Astrocyte of the spinal cord (primary cell): ENCODE data around the gene TEX11.
A peak's percentile ranks its signal among the peaks of the same experiment; 100 is the strongest.
"Not testable (repeated sequence)": the region's sequence is repeated elsewhere in the genome, so short reads cannot be mapped to it uniquely, and the experiment has no call there.

ENCODE experiments used
- DNase-seq: peaks from one replicate; pipeline ENCODE4 v3.0.0; 2011; ENCODE audit warnings: low read depth, low spot score
- H3K4me3 ChIP-seq: 2 replicates; pipeline ENCODE4 v1.5.1; 2011; ENCODE audit warnings: low read depth, mild to moderate bottlenecking, low read length, moderate library complexity
- in situ Hi-C: cut with HindIII; loops from 2 replicates; pipeline ENCODE4 v1.10.0; 2017; ENCODE audit warnings: low sequenced_read_pairs
- TF ChIP-seq, protein P1 (sequence below): IDR thresholded peaks from 2 replicates; pipeline ENCODE4 v1.5.1; 2012; ENCODE audit warnings: low read depth, mild to moderate bottlenecking, low read length, inconsistent platforms

The TEX11 gene

DNA sequence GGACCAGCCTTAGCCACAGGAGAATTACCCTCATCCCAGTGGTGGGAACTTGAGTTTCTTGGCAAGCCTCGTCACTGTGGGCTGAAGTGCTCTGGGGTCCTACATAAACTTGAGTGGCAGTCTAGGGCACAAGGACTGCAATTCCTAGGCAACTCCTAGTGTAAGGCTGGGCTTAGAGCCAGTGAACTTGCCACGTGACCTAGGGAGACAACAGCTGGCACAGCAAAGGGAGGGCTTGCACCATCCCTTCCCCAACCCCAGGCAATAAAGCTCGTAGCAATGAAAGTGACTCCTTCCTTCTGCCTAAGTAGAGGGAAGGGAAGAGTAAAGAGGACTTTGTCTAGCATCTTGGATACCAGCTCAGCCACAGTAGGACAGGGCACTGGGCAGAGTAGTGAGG, 81.8 kb downstream of the TEX11 start:
- no peak for DNase-seq
- in situ Hi-C loops: no loop called here
- no peak overlapping the region for H3K4me3 ChIP-seq
- TF ChIP-seq, protein P1, sequence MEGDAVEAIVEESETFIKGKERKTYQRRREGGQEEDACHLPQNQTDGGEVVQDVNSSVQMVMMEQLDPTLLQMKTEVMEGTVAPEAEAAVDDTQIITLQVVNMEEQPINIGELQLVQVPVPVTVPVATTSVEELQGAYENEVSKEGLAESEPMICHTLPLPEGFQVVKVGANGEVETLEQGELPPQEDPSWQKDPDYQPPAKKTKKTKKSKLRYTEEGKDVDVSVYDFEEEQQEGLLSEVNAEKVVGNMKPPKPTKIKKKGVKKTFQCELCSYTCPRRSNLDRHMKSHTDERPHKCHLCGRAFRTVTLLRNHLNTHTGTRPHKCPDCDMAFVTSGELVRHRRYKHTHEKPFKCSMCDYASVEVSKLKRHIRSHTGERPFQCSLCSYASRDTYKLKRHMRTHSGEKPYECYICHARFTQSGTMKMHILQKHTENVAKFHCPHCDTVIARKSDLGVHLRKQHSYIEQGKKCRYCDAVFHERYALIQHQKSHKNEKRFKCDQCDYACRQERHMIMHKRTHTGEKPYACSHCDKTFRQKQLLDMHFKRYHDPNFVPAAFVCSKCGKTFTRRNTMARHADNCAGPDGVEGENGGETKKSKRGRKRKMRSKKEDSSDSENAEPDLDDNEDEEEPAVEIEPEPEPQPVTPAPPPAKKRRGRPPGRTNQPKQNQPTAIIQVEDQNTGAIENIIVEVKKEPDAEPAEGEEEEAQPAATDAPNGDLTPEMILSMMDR: no peak

DNA sequence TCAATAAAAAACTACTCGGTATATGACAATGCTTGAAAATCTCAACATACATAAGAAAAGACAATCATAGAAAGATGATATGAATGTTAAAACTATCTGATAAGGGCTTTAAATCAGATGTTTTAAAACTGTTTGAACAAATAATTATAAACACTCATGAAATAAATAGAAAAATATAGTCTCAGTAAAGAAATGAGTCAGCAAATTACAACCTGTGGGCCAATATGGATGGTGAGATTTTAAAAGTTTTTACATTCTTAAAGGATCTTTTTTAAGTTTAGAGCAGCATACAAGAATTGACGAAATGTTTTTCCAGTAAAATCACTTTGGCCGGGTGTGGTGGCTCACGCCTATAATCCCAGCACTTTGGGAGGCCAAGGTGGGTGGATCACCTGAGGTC, 83.1 kb downstream of the TEX11 start:
- in situ Hi-C loops: no loop called here
- no peak for DNase-seq
- TF ChIP-seq, protein P1: no peak
- no peak overlapping the region for H3K4me3 ChIP-seq

DNA sequence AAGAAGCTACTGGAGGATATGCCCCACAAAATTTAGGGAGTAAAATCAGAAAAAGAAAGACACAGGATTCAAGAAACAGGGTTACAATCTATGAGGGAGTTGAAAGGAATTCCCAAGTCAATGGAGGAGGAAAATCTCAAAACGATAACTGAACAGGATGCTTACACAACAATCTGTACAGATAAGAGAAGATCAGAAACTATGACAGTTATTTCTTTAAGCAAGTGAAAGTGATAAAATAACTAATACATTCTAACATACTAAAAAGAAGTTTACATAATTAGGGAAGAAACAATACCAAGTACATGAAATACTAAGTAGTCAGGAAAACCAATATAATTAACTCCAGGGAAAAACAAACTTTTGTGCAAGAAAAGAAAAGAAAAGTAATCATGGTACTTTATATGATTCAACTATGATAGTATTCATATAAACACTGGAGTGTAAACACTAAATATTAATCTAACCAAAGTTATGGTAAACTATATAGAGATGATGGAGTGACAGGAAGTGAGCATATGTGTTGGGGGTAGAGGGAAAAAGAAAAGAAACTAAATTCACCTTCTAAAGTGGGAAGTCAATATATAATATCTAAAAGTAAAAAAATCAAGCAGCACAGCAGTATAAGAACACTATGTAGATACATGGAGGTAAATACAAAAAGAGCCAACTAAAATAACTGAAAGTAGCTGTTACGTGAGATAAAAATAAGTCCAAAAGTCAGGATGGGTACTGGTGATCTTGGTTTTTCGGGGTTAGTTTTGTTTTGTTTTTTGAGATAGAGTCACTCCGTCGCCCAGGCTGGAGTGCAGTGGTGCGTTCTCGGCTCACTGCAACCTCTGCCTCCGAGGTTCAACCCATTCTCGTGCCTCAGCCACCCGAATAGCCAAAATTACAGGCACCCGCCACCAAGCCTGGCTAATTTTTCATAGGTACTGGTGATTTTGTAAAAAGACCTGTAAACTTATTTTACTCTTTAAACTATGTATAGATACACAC, 99.3 kb downstream of the TEX11 start:
- in situ Hi-C loops: no loop called here
- no peak for DNase-seq
- H3K4me3 ChIP-seq: no peak overlapping the region
- TF ChIP-seq, protein P1: no peak

DNA sequence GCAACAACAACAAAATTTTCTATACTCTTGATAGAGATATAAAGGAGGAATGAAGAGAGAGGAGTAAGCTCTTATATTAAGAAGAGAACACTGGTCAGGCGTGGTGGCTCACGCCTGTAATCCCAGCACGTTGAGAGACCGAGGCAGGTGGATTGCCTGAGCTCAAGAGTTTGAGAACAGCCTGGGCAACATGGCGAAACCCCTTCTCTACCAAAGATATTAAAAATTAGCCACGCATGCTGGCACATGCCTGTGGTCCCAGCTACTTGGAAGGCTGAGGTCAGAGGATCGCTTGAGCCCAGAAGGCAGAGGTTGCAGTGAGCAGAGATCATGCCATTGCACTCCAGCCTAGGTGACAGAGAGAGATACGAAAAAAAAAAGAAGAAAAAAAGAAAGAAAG, 102.4 kb downstream of the TEX11 start:
- TF ChIP-seq, protein P1: no peak
- in situ Hi-C loops: no loop called here
- H3K4me3 ChIP-seq: no peak overlapping the region
- DNase-seq: no peak

DNA sequence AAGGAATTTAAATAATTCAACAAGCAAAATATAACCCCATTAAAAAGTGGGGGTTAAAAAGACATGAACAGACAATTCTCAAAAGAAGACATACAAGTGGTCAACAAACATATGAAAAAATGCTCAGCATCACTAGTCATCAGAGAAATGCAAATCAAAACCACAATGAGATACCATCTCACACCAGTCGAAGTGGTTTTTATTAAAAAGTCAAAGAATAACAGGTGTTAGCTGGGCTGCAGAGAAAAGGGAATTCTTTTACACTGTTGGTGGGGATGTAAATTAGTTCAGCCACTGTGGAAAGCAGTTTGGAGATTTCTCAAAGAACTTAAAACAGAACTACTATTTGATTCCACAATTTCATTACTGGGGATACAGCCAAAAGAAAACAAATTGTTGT, 111.8 kb downstream of the TEX11 start:
- DNase-seq, in situ Hi-C loops, H3K4me3 ChIP-seq: not testable (repeated sequence)

DNA sequence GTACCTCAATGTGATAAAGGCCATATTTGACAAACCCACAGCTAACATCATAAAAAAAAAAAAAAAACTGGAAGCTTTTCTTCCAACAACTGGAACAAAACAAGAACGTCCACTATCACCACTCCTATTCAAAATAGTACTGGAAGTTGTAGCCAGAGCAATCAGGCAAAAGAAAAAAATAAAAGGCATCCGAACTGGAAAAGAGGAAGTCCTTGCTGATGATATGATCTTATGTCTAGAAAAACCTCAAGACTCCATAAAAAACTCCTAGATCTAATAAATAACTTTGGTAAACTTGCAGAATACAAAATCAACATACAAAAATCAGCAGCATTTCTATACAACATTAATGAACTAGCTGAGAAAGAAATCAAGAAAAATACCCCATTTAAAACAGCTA, 134.3 kb downstream of the TEX11 start:
- no peak overlapping the region for H3K4me3 ChIP-seq
- in situ Hi-C loops: no loop called here
- DNase-seq: no peak
- TF ChIP-seq, protein P1: no peak

DNA sequence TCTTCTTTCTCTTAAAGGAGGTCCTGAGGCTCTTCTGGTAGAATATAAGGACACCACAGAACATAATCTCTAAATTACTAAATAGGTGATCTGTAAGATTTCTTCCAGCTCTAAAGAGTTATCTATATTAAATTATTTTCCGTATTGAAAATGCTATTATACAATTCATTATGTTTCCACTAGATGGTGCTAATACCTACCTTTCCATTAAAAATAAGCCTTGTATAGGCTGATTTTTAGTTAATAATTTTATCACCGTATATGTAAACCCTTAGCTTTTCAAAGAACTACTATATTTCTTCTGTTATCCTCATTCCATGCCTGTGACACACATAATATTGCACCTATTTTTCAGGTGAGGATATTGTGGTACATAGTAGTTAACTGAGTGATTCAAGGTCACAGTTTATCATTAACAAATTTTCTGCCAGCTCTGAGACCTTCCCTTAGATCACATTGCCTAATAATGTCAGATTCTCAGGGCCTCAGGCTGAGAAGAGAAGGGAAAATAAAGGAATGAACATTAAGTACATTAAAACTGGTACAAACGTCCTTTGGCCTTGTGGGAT, 138.8 kb downstream of the TEX11 start:
- peak; percentile 19 for DNase-seq
- TF ChIP-seq, protein P1: peak; percentile 24
- in situ Hi-C loops: no loop called here
- no peak overlapping the region for H3K4me3 ChIP-seq
